GM18499 (cell line): ENCODE data around the gene PGLYRP2.
"Not testable (repeated sequence)": the region's sequence is repeated elsewhere in the genome, so short reads cannot be mapped to it uniquely, and the experiment has no call there.

ENCODE experiments used
- ATAC-seq: cut with Tn5 transposase; IDR thresholded peaks from one replicate; pipeline ENCODE4 v1.9.1; 2021; ENCODE audit warnings: moderate number of reproducible peaks; ENCODE audit not compliant: insufficient read depth, unreplicated experiment

PGLYRP2 gene, protein sequence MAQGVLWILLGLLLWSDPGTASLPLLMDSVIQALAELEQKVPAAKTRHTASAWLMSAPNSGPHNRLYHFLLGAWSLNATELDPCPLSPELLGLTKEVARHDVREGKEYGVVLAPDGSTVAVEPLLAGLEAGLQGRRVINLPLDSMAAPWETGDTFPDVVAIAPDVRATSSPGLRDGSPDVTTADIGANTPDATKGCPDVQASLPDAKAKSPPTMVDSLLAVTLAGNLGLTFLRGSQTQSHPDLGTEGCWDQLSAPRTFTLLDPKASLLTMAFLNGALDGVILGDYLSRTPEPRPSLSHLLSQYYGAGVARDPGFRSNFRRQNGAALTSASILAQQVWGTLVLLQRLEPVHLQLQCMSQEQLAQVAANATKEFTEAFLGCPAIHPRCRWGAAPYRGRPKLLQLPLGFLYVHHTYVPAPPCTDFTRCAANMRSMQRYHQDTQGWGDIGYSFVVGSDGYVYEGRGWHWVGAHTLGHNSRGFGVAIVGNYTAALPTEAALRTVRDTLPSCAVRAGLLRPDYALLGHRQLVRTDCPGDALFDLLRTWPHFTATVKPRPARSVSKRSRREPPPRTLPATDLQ

DNA sequence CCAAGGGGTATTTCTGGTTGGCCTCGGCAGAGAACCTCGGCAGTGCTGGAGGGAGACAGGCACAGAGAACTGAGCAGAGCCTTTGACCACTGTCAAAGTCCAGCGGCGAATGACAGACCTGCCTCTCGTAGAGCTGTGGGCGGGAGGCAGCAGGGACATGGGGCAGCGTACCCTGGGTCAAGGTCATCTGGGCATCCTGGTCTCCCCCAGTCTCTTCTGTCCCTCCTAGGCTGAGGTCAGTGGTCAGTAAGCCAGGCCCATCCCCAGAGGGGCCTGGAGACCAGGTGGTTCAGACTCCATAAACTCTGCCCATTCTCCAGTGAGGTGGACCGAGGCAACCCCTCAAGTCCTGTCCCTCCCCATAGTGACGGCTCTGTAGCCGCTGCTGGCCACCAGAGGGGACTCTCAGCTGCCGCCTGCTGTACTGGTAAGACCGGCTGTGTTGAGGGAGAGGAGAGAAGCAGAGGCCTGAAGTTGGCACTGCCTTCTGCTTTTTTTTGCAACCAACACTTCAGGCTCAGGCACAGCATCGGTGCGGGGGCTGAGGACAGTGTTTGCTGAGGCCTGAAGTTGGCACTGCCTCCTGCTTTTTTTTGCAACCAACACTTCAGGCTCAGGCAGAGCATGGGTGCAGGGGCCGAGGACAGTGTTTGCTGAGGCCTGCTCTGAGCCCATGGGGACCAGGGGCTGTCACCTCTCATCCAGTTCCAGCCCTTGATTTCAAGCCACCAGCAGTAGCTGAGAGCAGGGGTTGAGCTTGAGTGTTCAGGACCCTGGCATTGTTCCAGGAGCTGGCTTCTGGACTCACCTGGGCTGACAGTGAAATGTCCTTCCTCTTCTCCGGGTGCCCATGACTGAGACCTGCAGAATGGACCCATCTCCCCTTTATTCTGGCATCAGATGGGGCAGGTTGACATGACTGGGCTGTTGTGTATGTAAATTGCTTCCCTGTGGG lies at the start of gene PGLYRP2:
PGLYRP2 (minus strand) TSS at position 111 of the 955 bp plus-strand sequence. CDS start 130 bp downstream, outside the sequence.
- ATAC-seq, result no peak

DNA sequence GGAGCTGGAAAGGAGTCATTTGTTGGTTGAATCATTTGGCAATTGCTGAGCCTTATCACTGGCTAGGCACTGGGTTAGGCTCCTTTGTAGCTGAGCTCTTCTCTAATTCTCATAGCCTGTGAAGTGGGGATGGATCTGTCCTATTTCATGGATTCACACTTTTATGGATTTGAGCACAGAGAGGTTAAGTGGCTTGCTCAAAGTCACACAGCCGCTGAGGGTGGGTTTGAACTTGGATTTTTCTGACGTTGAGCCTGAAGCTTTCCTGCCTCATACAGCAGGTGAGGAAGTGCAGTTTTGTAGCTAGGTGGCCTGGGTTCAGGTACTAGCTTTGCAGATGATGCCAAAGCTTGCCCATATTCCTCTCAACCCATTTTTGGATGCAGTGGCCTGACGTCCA lies 48.4 kb upstream of the PGLYRP2 start:
- no peak for ATAC-seq

GRCh38 chr19:15526408-15526807 lies 47.1 kb upstream of the PGLYRP2 start:
- ATAC-seq, result no peak

DNA sequence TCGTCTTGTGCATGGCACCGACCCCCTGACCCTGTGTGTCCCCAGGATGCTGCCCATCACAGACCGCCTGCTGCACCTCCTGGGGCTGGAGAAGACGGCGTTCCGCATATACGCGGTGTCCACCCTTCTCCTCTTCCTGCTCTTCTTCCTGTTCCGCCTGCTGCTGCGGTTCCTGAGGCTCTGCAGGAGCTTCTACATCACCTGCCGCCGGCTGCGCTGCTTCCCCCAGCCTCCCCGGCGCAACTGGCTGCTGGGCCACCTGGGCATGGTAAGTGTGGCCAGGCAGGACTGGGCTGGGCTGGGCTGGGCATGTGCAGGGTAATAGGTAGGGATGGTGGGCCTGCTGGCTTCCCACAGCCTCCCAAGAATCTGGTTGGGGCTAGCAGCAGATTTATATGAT lies 46.0 kb upstream of the PGLYRP2 start:
- no peak for ATAC-seq

DNA sequence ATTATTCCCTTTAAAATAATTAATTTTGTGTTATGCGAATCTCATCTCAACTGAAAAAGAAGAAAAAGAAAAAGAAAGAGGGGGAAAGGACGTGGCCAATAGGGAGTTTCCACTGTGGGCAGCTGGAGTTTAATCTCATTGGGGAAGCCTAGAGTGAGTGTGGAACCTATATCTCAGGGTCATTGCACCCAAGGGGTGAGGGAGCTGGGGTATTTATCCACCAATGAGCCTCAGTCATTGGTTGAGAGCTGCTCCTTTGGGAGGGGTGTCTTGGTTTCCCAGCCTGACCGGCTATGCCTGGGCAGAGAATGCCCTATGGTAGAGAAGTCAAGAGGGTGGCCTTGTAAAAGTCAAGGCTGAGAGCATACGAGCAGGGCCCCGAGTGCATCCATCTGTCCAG lies 45.5 kb upstream of the PGLYRP2 start:
- ATAC-seq, result no peak

- no peak for ATAC-seq
Observed at GRCh38 chr19:15519433-15519976, 40.2 kb upstream of the PGLYRP2 start.

GRCh38 chr19:15517778-15518177 lies 38.5 kb upstream of the PGLYRP2 start:
- ATAC-seq, result no peak

- ATAC-seq, result no peak
Observed at GRCh38 chr19:15516363-15516762, 37.1 kb upstream of the PGLYRP2 start.

DNA sequence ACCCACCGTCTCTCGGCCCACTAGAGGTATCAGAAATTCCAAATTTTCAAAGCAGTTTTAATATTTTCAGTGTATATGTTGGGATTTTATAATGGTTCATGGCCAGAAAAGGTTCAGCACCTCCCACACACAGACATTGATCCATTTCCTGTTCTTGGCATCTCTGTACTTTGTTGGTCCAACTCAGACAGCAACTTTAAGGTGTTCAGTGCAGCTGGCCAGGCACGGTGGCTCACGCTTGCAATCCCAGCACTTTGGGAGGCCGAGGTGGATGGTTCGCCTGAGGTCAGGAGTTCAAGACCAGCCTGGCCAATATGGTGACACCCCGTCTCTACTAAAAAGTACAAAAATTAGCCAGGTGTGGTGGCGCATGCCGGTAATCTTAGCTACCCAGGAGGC lies 35.9 kb upstream of the PGLYRP2 start:
- ATAC-seq, result not testable (repeated sequence)

GRCh38 chr19:15511671-15512424 lies 32.5 kb upstream of the PGLYRP2 start:
- ATAC-seq, result no peak

DNA sequence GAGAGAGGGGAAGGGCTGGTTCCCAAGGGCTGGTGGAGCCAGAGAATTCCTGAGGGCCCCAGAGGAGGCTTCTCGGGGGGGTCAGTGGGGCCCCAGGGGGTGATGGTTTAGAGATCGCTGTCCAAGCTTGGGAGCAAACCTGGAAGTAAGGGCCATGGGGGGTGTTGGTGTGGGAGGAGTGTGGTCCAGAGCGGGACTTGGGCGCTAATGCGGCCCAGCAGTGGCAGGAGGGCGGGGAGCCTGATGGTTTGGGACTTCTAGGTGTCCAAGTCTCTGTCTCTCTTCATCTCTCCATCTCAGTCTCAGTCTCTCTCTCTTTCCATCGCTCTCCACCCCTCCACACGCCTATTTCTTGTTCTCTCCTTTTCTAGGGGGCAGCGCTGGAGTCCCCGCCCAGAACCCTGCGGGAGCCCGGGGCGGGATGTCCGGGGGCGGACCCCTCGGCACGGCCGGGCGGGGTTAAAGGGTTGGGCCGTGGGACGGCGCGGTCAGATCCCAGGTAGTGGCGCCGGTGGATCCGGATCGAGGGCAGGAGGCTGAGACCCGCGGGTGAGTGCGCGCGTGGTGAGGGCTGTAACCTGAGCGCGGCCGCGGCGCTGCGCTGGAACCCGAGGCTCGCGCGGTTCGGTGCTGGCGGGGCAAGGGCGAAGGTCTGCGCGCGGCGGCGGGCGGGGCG lies 28.9 kb upstream of the PGLYRP2 start, which contains the start of gene CYP4F22:
CYP4F22 (plus strand) TSS at position 491 of the 676 bp plus-strand sequence. CDS start 16,812 bp downstream, outside the sequence.
- no peak for ATAC-seq

GRCh38 chr19:15507068-15508034 lies 28.1 kb upstream of the PGLYRP2 start:
- no peak for ATAC-seq

DNA sequence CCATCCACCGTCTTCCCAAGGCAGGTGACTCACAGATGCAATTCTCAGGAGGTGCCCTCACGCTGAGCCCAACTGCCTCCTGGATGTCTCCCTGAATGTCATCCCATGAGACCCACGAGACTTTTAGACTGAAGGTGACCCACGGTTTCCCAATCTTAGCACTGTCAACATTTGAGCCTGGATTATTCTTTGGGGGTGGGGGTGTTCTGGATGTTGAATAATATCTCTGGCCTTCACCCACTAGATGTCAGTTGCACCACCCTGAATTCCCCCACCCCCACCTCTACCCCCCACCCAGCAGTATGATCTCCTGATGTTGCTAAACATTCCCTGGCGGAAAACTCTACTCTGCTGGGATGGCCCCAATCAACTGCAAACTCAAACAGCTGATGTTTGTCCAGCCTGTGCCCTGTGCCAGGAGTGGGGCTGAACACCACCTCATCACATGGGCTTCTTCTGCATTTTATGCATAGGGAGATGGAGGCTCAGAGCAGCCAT lies 26.8 kb upstream of the PGLYRP2 start:
- no peak for ATAC-seq

DNA sequence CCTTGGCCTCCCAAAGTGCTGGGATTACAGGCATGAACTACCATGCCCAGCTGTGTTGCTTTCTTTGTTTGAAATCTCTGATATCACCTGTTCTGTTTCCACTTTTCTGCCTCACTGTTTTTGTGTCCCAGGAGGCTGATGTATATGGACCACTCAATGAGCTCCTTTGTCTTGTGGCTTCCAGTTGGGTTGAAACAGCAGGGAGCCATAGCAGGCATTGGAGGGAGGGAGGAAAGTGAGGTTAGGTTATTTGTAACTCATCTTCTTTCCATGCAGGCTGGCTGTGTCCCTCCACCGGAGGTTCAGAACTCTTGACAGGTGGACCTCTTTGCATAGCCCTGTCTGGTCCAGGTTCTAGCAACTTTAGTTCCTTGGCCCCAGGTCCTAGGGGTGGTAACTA lies 23.0 kb upstream of the PGLYRP2 start:
- no peak for ATAC-seq

- no peak for ATAC-seq
Observed at GRCh38 chr19:15501596-15501995, 22.3 kb upstream of the PGLYRP2 start.

- no peak for ATAC-seq
Observed at GRCh38 chr19:15498910-15499309, 19.6 kb upstream of the PGLYRP2 start.

- ATAC-seq, result no peak
Observed at GRCh38 chr19:15498156-15498858, 19.0 kb upstream of the PGLYRP2 start.
